ENCODE measurements around the gene TMPRSS4.

DNA sequence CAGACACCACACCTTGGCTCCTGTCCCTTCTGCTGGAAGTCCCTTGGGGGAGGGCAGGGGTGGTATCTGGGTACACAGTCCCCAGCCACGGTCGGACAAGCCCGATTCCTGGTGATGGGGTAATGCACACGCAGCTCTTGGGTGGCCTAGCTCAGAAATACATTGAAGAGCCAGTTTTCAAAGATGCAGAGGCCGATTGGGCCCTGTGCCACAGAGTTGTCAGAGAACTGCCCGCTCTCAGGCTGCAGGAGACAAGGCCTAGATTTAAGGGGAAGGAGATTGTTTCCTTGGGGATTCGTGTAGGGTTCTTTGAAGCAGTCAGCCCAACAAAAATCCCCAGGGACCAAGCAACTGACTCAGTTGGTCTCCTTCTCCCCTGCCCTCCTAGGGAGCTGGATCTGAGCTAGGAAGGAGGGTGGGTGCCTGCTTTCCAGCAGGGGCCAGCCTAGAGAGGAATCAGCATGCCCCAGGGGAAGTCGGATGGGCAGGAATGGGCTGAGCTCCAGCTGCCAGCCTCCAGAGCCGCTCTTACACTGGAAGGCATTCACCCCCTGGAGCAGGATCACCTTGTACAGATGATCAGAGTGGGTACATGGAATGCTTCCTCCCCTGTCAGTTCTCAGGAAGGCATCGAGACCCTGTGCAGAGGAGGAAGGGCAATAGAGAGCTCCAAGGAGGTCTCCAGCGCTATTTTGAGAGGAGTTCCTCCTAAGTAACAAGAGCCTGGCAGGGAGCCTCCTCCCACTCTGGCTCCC is 79.1 kb downstream of the TMPRSS4 start:
- TF ChIP-seq, protein P1, sequence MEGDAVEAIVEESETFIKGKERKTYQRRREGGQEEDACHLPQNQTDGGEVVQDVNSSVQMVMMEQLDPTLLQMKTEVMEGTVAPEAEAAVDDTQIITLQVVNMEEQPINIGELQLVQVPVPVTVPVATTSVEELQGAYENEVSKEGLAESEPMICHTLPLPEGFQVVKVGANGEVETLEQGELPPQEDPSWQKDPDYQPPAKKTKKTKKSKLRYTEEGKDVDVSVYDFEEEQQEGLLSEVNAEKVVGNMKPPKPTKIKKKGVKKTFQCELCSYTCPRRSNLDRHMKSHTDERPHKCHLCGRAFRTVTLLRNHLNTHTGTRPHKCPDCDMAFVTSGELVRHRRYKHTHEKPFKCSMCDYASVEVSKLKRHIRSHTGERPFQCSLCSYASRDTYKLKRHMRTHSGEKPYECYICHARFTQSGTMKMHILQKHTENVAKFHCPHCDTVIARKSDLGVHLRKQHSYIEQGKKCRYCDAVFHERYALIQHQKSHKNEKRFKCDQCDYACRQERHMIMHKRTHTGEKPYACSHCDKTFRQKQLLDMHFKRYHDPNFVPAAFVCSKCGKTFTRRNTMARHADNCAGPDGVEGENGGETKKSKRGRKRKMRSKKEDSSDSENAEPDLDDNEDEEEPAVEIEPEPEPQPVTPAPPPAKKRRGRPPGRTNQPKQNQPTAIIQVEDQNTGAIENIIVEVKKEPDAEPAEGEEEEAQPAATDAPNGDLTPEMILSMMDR (IDR thresholded peaks at IDR 0.05): no peak
- TF ChIP-seq POLR2A (IDR thresholded peaks at IDR 0.05): no peak

Data from right lobe of liver (tissue), 4 donors.